ENCODE results near the gene MAST4.

DNA sequence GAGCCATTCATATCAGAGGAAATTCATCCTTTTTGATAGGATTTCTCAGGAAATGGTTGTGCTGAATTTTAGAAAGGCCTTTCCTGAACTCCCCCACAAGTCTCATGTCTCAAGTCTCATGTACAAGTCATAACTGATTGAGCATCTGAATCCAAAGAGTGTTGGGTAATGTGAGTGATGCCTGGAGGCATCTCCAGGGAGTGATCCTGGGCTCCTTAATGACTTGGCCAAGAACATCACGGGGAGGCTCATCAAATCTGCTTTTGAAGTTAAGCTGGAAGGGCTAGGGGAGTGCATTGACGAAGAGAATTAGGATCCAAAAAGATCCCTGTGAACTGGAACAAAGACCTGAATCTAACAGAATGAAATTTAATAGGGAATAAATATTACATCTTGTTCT, 79.2 kb downstream of the MAST4 start:
- TF ChIP-seq, protein P1, sequence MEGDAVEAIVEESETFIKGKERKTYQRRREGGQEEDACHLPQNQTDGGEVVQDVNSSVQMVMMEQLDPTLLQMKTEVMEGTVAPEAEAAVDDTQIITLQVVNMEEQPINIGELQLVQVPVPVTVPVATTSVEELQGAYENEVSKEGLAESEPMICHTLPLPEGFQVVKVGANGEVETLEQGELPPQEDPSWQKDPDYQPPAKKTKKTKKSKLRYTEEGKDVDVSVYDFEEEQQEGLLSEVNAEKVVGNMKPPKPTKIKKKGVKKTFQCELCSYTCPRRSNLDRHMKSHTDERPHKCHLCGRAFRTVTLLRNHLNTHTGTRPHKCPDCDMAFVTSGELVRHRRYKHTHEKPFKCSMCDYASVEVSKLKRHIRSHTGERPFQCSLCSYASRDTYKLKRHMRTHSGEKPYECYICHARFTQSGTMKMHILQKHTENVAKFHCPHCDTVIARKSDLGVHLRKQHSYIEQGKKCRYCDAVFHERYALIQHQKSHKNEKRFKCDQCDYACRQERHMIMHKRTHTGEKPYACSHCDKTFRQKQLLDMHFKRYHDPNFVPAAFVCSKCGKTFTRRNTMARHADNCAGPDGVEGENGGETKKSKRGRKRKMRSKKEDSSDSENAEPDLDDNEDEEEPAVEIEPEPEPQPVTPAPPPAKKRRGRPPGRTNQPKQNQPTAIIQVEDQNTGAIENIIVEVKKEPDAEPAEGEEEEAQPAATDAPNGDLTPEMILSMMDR (conservative IDR thresholded peaks at IDR 0.05 in 1 of 2, IDR thresholded peaks at IDR 0.05 in 1 of 2; ENCODE audit: low read depth in 1 of 2, low read length in 2 of 2) = no peak
- no peak for TF ChIP-seq EZH2 (IDR thresholded peaks at IDR 0.05; ENCODE audit: low read length, missing control alignments)

All from fibroblast of lung (primary cell).